H7 (cell line): ENCODE results near the gene MTMR8. TPM values are rescaled to one million over a fixed set of nuclear protein-coding genes. Genes with fewer than 3 reads are reported as not detected.

Experiments used
- DNase-seq: peaks from one replicate; pipeline ENCODE4 v3.0.0; 2012
- H3K27me3 ChIP-seq: 2 replicates; pipeline ENCODE4 v1.6.0; 2011; ENCODE audit warnings: mild to moderate bottlenecking, low read length; ENCODE audit not compliant: control insufficient read depth, insufficient read depth
- H3K36me3 ChIP-seq: replicated peaks from 2 replicates; pipeline ENCODE4 v1.5.1; 2011; ENCODE audit warnings: low read length; ENCODE audit not compliant: control insufficient read depth, insufficient read depth
- H3K4me3 ChIP-seq: 2 replicates; pipeline ENCODE4 v1.5.1; 2011; ENCODE audit warnings: low read depth, mild to moderate bottlenecking, control low read depth, low read length, moderate library complexity; ENCODE audit not compliant: insufficient read depth
- total RNA-seq: library from RNA; depleted of rRNA; stranded (reverse); fragments of >200 nt; shearing (Covaris generic); gene quantifications from 2 replicates; pipeline ENCODE4 v1.2.3, GENCODE V29; 2014

Gene MTMR8
- total RNA-seq, 1 experiment from 2014 or later, result 3.2 TPM

- Histone ChIP-seq H3K36me3 (no peaks in the 10 kb centered on the region), H3K4me3 (no peak overlapping the region), H3K27me3 (no peaks in the 10 kb centered on the region)
- no peak for DNase-seq
Observed at GRCh38 chrX:64352081-64352480, 43.2 kb downstream of the MTMR8 start.

- H3K27me3 ChIP-seq, result no peaks in the 10 kb centered on the region
- DNase-seq, result no peak
- no peak overlapping the region for H3K4me3 ChIP-seq
- H3K36me3 ChIP-seq, result no peaks in the 10 kb centered on the region
Observed at GRCh38 chrX:64350521-64350920, 44.7 kb downstream of the MTMR8 start.

DNA sequence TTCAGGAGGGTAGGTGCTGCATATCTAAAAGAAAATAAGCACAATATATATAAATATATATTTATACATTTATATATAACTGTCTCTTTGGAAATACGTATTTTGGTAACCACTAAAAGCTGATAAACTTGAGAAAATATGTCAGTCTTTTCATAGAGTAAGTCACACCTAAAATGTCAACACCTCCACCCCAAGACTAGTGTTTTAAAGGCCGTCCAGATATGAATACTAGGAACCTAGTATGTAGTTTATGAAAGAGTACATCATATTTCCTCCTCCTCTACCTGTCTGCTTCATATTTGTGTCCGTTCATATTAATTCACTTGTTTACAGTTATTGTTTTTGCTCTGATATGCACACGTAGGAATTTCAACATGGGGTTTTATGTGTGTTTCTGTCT, 45.2 kb downstream of the MTMR8 start:
- no peaks in the 10 kb centered on the region for H3K27me3 ChIP-seq
- H3K36me3 ChIP-seq, result no peaks in the 10 kb centered on the region
- no peak overlapping the region for H3K4me3 ChIP-seq
- DNase-seq, result no peak

- no peak for DNase-seq
- Histone ChIP-seq H3K36me3 (no peaks in the 10 kb centered on the region), H3K27me3 (no peaks in the 10 kb centered on the region), H3K4me3 (no peak overlapping the region)
Observed at GRCh38 chrX:64342811-64343210, 52.4 kb downstream of the MTMR8 start.

DNA sequence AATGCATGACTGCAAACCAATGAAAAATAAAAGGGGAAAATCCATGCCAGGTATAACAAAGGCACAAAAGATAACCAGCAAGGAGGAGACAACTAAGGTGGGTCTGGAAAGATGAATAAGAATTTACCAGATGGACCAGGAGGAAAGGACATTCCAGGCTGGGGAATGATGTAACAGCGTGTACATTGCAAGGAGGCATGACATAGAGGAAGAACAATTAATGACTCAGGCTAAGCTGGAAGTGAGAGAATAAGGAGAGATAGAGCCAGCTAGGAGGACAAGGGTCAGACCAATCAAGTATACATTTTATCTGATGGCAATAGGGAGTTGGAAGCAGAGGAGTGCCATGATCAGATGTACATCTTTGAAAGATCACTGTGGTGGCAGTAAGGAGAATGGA, 57.0 kb downstream of the MTMR8 start:
- H3K27me3 ChIP-seq, result no peaks in the 10 kb centered on the region
- H3K36me3 ChIP-seq, result no peaks in the 10 kb centered on the region
- H3K4me3 ChIP-seq, result no peak overlapping the region
- no peak for DNase-seq

DNA sequence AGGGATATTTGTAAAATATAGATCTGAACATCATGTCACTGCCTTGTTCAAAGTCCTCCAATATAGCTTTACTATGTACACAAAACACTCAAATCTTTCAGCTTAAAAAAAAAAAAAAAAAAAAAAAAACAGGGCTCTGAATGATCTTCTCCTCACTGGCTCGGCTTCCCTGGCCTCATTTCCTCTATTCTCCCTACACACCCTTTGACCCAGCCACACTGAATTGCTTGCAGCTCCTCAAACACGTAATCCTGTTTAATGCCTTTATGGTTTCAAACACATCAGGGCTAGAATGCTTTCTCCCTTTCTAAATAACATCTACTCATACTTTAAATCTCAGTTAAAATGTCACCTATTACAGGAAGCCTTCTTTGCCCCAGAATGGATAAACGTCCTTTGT, 60.8 kb downstream of the MTMR8 start:
- Histone ChIP-seq H3K27me3 (no peaks in the 10 kb centered on the region), H3K4me3 (no peak overlapping the region), H3K36me3 (no peaks in the 10 kb centered on the region)
- no peak for DNase-seq

- no peaks in the 10 kb centered on the region for H3K27me3 ChIP-seq
- H3K36me3 ChIP-seq, result no peaks in the 10 kb centered on the region
- no peak overlapping the region for H3K4me3 ChIP-seq
- DNase-seq, result no peak
Observed at GRCh38 chrX:64330284-64330683, 65.0 kb downstream of the MTMR8 start.

- H3K27me3 ChIP-seq, result no peaks in the 10 kb centered on the region
- DNase-seq, result no peak
- no peak overlapping the region for H3K4me3 ChIP-seq
- no peaks in the 10 kb centered on the region for H3K36me3 ChIP-seq
Observed at GRCh38 chrX:64321507-64321906, 73.7 kb downstream of the MTMR8 start.

GRCh38 chrX:64313624-64314023, 81.6 kb downstream of the MTMR8 start:
- no peak for DNase-seq
- Histone ChIP-seq H3K27me3 (no peaks in the 10 kb centered on the region), H3K36me3 (no peaks in the 10 kb centered on the region), H3K4me3 (no peak overlapping the region)

DNA sequence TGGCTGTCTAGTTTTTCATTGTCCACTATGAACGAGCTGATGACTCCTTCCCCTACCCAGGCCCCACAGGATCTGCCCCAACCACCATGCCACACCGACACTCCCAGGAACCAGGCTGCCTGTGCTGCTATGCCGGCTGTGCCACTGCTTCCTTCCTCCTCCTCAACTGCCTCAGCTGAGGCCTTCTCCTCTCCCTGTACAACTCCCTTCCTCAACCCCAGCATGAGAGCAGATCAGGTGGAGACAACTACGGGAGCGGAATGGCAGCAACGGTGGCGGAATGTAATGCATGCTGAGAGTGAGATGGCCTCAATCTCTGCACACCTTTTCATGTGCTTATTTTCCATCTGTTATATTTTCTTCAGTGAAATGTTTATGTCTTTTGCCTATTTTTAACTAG, 88.5 kb downstream of the MTMR8 start:
- Histone ChIP-seq H3K27me3 (no peaks in the 10 kb centered on the region), H3K4me3 (no peak overlapping the region), H3K36me3 (no peaks in the 10 kb centered on the region)
- DNase-seq, result no peak

DNA sequence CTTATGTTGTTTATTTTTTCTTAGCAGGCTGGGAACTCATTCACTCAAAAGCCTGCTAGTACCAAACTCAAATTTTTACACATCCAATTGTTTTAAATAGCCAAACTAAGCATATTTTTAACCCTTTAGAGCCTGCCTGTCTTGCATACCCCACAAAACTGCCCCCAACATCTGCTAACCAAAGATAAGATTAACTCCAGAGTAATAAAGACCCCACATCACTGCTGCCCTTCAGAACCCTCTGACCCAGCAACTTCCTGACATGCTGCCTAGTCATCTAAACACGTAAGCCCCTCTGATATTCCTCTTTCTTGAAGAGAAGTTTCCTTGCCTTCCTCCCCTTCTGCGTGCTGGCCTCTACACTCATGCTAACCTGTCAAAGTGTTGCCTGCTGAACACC, 104.1 kb downstream of the MTMR8 start:
- no peak for DNase-seq
- no peaks in the 10 kb centered on the region for H3K36me3 ChIP-seq
- no peak overlapping the region for H3K4me3 ChIP-seq
- H3K27me3 ChIP-seq, result no peaks in the 10 kb centered on the region

- no peaks in the 10 kb centered on the region for H3K27me3 ChIP-seq
- H3K36me3 ChIP-seq, result no peaks in the 10 kb centered on the region
- H3K4me3 ChIP-seq, result no peak overlapping the region
- peak; percentile 16 for DNase-seq
Observed at GRCh38 chrX:64265265-64265664, 130.0 kb downstream of the MTMR8 start.

DNA sequence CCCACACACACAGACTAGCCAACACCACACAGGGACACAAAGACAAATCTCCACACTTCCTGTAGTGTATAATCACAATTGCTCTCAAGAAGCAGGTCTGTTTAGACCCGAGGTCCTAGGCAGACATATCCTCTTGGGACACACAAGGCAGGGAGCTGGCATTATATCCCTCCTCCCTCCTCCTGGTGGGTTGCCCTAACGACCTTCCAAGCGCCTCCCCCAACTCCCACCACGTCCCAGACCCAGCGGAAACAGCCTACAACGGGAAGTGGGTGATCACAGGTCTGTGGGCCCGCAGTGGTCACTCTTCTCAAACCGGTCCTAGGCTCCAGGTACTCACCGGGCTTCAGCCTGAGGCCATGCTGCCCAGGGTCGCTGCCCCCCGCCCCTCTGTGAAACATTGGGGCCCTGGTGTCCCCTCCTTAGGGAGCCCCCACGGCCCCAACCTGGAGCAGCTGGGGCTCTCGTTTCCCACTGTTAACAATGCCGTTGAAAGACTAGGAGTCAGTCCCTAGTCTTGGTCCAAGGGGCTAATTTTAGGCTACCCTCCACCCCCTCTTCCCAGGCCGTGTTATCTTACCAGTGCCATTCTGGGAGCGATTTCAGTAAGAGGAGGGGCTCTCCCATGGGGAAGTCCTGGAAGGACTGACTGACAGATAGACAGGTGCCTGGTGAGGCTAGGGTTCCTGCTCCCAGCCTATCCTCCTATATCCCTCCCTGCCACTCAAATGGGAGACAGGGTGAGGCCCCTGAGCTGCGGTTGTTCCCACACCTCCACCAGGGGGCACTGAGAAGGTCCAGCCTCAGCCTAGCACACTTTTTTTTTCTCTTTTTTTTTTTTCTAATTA, 164.9 kb downstream of the MTMR8 start, which contains the start of gene ASB12:
Gene ASB12 (minus strand): TSS at position 485 of the 848 bp plus-strand sequence. CDS start 4,957 bp downstream, outside the sequence.
- no peaks in the 10 kb centered on the region for H3K36me3 ChIP-seq
- no peak within 1 kb of the TSS for H3K4me3 ChIP-seq
- H3K27me3 ChIP-seq, result no peaks in the 10 kb centered on the region
- DNase-seq, result peak; percentile 39

DNA sequence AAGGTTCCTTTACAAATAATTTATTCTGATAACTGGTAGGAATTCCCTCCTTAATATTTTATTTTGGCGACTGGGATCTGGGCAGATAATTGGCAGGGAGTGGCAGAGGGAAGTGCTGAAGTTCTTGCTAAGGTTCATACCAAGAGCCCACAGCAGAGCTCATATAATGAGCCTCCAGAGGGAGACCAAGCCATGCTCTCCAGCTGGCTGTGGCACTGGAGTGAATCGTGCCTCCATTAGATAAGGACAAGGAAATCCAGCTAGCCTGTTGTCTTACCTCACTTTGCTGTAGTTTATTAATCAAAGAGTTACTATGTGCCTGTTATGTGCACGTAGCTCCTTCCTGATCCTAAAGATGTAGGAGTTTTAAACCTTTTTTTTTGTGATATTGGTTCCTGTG, 166.1 kb downstream of the MTMR8 start:
- no peaks in the 10 kb centered on the region for H3K36me3 ChIP-seq
- DNase-seq, result no peak
- H3K27me3 ChIP-seq, result no peaks in the 10 kb centered on the region
- no peak overlapping the region for H3K4me3 ChIP-seq
